ENCODE data around the gene EIF4A2. TPM values are rescaled to one million over a fixed set of nuclear protein-coding genes. Genes with fewer than 3 reads are reported as not detected.
A peak's percentile ranks its signal among the peaks of the same experiment; 100 is the strongest.

The EIF4A2 gene
- total and polyA plus RNA-seq, 10 of the 15 experiments (the other 5 are each of a cell fraction or from before 2014, with no cell fraction given) = 154 to 680 (median 259) TPM

- 54% methylated on average over 18 of the region's 18 CpGs for WGBS (ENCODE audit: insufficient coverage, insufficient replicate concordance, low lambda C conversion rate, missing lambda C conversion rate)
- CTCF ChIA-PET = interaction anchor here (1.0 to 9.3 kb wide), 2 partner anchors 209 to 544 kb away, joined by 3 to 183 read pairs; partner anchors contain the start of gene AHSG
- Histone ChIP-seq H4K20me1 (ENCODE audit: control insufficient read depth, insufficient read depth) (0 out of 2 replicates have a peak, but pooled peaks cover 4% of the 10 kb centered on the region), H3K27ac (ENCODE audit: control insufficient read depth, insufficient read depth) (no peak overlapping the region), H3K36me3 (ENCODE audit: control insufficient read depth in 2 of 2, insufficient read depth in 2 of 2, low read length in 1 of 2) (no peaks in the 10 kb centered on the region), H3K9ac (ENCODE audit: control insufficient read depth, insufficient read depth, low read length) (no peak overlapping the region), H3K9me3 (replicated peaks; ENCODE audit: control insufficient read depth, insufficient read depth, low read length) (no peaks in the 10 kb centered on the region), H2AFZ (ENCODE audit: control insufficient read depth, low read depth, low read length) (no peak overlapping the region), H3K79me2 (ENCODE audit: control insufficient read depth, insufficient read depth, low read length) (no peaks in the 10 kb centered on the region), H3K4me1 (ENCODE audit: control insufficient read depth, insufficient read depth, low read length) (no peaks in the 10 kb centered on the region), H3K27me3 (replicated peaks in 1 of 2; ENCODE audit: control insufficient read depth in 2 of 2, insufficient read depth in 2 of 2, low read length in 1 of 2) (peaks cover 6 to 20% of the 10 kb centered on the region in 2 experiments), H3K4me3 (no peak overlapping the region), H3K4me2 (ENCODE audit: control insufficient read depth, insufficient read depth) (no peak overlapping the region)
- intact Hi-C loops (cut with micrococcal nuclease; ENCODE audit: unreplicated experiment) (no loop called here), in situ Hi-C loops (cut with MboI) (loop anchor here (5.0 kb wide), 1 partner anchor 207 kb away; no protein-coding TSS in a partner anchor)
- BruUV-seq (replicated peaks) = no TSS peak
- no peak for TF ChIP-seq MEF2A (IDR thresholded peaks at IDR 0.05; ENCODE audit: insufficient read depth, low read depth, low read length)
- TF ChIP-seq, protein P1, sequence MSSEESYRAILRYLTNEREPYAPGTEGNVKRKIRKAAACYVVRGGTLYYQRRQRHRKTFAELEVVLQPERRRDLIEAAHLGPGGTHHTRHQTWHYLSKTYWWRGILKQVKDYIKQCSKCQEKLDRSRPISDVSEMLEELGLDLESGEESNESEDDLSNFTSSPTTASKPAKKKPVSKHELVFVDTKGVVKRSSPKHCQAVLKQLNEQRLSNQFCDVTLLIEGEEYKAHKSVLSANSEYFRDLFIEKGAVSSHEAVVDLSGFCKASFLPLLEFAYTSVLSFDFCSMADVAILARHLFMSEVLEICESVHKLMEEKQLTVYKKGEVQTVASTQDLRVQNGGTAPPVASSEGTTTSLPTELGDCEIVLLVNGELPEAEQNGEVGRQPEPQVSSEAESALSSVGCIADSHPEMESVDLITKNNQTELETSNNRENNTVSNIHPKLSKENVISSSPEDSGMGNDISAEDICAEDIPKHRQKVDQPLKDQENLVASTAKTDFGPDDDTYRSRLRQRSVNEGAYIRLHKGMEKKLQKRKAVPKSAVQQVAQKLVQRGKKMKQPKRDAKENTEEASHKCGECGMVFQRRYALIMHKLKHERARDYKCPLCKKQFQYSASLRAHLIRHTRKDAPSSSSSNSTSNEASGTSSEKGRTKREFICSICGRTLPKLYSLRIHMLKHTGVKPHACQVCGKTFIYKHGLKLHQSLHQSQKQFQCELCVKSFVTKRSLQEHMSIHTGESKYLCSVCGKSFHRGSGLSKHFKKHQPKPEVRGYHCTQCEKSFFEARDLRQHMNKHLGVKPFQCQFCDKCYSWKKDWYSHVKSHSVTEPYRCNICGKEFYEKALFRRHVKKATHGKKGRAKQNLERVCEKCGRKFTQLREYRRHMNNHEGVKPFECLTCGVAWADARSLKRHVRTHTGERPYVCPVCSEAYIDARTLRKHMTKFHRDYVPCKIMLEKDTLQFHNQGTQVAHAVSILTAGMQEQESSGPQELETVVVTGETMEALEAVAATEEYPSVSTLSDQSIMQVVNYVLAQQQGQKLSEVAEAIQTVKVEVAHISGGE (CRISPR knock-in tag; IDR thresholded peaks at IDR 0.05) = no peak
- TF ChIP-seq, protein P2, sequence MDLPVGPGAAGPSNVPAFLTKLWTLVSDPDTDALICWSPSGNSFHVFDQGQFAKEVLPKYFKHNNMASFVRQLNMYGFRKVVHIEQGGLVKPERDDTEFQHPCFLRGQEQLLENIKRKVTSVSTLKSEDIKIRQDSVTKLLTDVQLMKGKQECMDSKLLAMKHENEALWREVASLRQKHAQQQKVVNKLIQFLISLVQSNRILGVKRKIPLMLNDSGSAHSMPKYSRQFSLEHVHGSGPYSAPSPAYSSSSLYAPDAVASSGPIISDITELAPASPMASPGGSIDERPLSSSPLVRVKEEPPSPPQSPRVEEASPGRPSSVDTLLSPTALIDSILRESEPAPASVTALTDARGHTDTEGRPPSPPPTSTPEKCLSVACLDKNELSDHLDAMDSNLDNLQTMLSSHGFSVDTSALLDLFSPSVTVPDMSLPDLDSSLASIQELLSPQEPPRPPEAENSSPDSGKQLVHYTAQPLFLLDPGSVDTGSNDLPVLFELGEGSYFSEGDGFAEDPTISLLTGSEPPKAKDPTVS (IDR thresholded peaks at IDR 0.05; ENCODE audit: low read depth, low read length) = no peak
- no peak for TF ChIP-seq MEF2B (IDR thresholded peaks at IDR 0.05; ENCODE audit: partially characterized antibody, poor library complexity, severe bottlenecking)
- TF ChIP-seq POLR2AphosphoS2 (IDR thresholded peaks at IDR 0.05; ENCODE audit: low read depth, low read length) = no peak
- TF ChIP-seq PML (IDR thresholded peaks at IDR 0.05; ENCODE audit: low read length) = no peak
- TF ChIP-seq IRF3 (IDR thresholded peaks at IDR 0.05) = no peak
- TF ChIP-seq HDGF (IDR thresholded peaks at IDR 0.05) = no peak
- no peak for TF ChIP-seq HDAC6 (IDR thresholded peaks at IDR 0.05; ENCODE audit: unreplicated experiment)
- ATAC-seq = peak; percentile 3; the same call in 1 of the 3 replicates
- SMC1A ChIA-PET (ENCODE audit: uncharacterized antibody, unreplicated experiment) = interaction anchor here (1.3 kb wide), 2 partner anchors 19 to 40 kb away, joined by 3 read pairs; no protein-coding TSS in a partner anchor
- FAIRE-seq = no peak
- RAD21 ChIA-PET (ENCODE audit: unreplicated experiment) = interaction anchor here (1.5 kb wide), 1 partner anchor 210 kb away, joined by 4 read pairs; no protein-coding TSS in a partner anchor
- DNase-seq (ENCODE audit: low read depth, low spot score) = no peak
- POLR2A ChIA-PET = no interaction called here
Observed at GRCh38 chr3:186824430-186825139, 41.2 kb downstream of the EIF4A2 start.

Data from GM12878 (cell line).